Stimulated activated CD4-positive, alpha-beta T cell treated with anti-CD3 and anti-CD28 coated beads, Interleukin-1b, Interleukin-23, amount 100 ng/mL, for 48 hours (primary cell): ENCODE results near the gene NMT2.
"Not testable (repeated sequence)": the region's sequence is repeated elsewhere in the genome, so short reads cannot be mapped to it uniquely, and the experiment has no call there.

Experiments
- DNase-seq: peaks from one replicate; pipeline ENCODE4 v3.0.0-alpha.2; 2020

Gene NMT2

GRCh38 chr10:15168291-15168785 is at the start of gene NMT2:
Gene NMT2, minus strand, starts transcription at chr10:15168693. Its CDS starts 81 bp downstream, at chr10:15168612.
- no peak for DNase-seq

GRCh38 chr10:15216700-15217099 is 48.2 kb upstream of the NMT2 start:
- no peak for DNase-seq

- no peak for DNase-seq
These were observed 45.7 kb upstream of the NMT2 start for GRCh38 chr10:15214237-15214636.

GRCh38 chr10:15213461-15213861 is 45.0 kb upstream of the NMT2 start:
- no peak for DNase-seq

GRCh38 chr10:15211464-15211979 is 43.0 kb upstream of the NMT2 start:
- DNase-seq, result peak; percentile 15

- DNase-seq, result no peak
These were observed 42.0 kb upstream of the NMT2 start for GRCh38 chr10:15210521-15210920.

GRCh38 chr10:15209827-15210509 is 41.5 kb upstream of the NMT2 start:
- DNase-seq, result peak; percentile 78

GRCh38 chr10:15208221-15208620 is 39.7 kb upstream of the NMT2 start:
- DNase-seq, result no peak

- not testable (repeated sequence) for DNase-seq
These were observed 38.9 kb upstream of the NMT2 start for GRCh38 chr10:15207410-15207809.

- no peak for DNase-seq
These were observed 34.1 kb upstream of the NMT2 start for GRCh38 chr10:15202639-15203038.

GRCh38 chr10:15202301-15202621 is 33.8 kb upstream of the NMT2 start:
- not testable (repeated sequence) for DNase-seq

GRCh38 chr10:15201589-15202300 is 33.3 kb upstream of the NMT2 start:
- DNase-seq, result no peak

- DNase-seq, result no peak
These were observed 32.1 kb upstream of the NMT2 start for GRCh38 chr10:15200626-15201025.

GRCh38 chr10:15197911-15198310 is 29.4 kb upstream of the NMT2 start:
- no peak for DNase-seq

GRCh38 chr10:15197276-15197675 is 28.8 kb upstream of the NMT2 start:
- no peak for DNase-seq

GRCh38 chr10:15196021-15196834 is 27.7 kb upstream of the NMT2 start:
- DNase-seq, result no peak

GRCh38 chr10:15189133-15189885 is 20.8 kb upstream of the NMT2 start:
- no peak for DNase-seq

GRCh38 chr10:15188603-15189002 is 20.1 kb upstream of the NMT2 start:
- DNase-seq, result peak; percentile 53

- no peak for DNase-seq
These were observed 15.4 kb upstream of the NMT2 start for GRCh38 chr10:15183689-15184481.

GRCh38 chr10:15182540-15183207 is 14.2 kb upstream of the NMT2 start:
- no peak for DNase-seq

GRCh38 chr10:15181576-15182156 is 13.2 kb upstream of the NMT2 start:
- DNase-seq, result no peak
